Naive thymus-derived CD8-positive, alpha-beta T cell (primary cell): ENCODE measurements around the gene KRTAP5-2. TPM values are rescaled to one million over a fixed set of nuclear protein-coding genes. Genes with fewer than 3 reads are reported as not detected.

Source experiments
- ATAC-seq, 2 donors: fragments of 150-1000 bp; cut with Tn5 transposase in 1 of 2; sonication (Bioruptor Pico), chemical (Tn5 transposase) in 1 of 2; 1 replicate in 1 of 2; 2 replicates in 1 of 2; pipeline ENCODE4 v1.10.0; 2021; ENCODE audit warnings: mild to moderate bottlenecking in 2 of 2, moderate library complexity in 2 of 2
- POLR2A ChIA-PET: fragments of 350-600 bp; sonication (Branson Sonifier 250); formaldehyde crosslinking; loops from one replicate; lab custom pipeline; 2021; ENCODE audit warnings: antibody characterized with exemption; lab: Charles Lee
- DNase-seq, 10 donors: peaks; one replicate each; pipeline versions ENCODE4 v3.0.0 to v3.0.0-alpha.2; 2020 to 2022
- H3K27ac Mint-ChIP-seq, 10 donors: one replicate each; pipeline ENCODE4 v1.8.0; 2020 to 2022; ENCODE audit warnings: mild to moderate bottlenecking in 10 of 10, mixed read lengths in 10 of 10, moderate library complexity in 4 of 10, inconsistent platforms in 1 of 10
- H3K27me3 Mint-ChIP-seq, 5 donors: one replicate each; pipeline ENCODE4 v1.8.0; 2021 to 2022; ENCODE audit warnings: mixed read lengths in 5 of 5
- H3K36me3 Mint-ChIP-seq, 3 donors: one replicate each; pipeline ENCODE4 v1.8.0; 2020 to 2022; ENCODE audit warnings: mixed read lengths in 3 of 3, mild to moderate bottlenecking in 2 of 3, inconsistent platforms in 1 of 3
- H3K4me1 Mint-ChIP-seq, 4 donors: one replicate each; pipeline ENCODE4 v1.8.0; 2021 to 2022; ENCODE audit warnings: mixed read lengths in 4 of 4
- H3K4me3 Mint-ChIP-seq, 10 donors: one replicate each; pipeline ENCODE4 v1.8.0; 2020 to 2022; ENCODE audit warnings: mild to moderate bottlenecking in 10 of 10, mixed read lengths in 10 of 10, moderate library complexity in 6 of 10, inconsistent platforms in 1 of 10
- H3K9me3 Mint-ChIP-seq, 9 donors: one replicate each; pipeline ENCODE4 v1.8.0; 2020 to 2022; ENCODE audit warnings: mixed read lengths in 9 of 9, mild to moderate bottlenecking in 3 of 9, inconsistent platforms in 1 of 9, moderate library complexity in 1 of 9
- polyA plus RNA-seq, 3 donors: library from polyadenylated mRNA; unstranded; fragments of 300-500 nt; fragmentation: Illumina TruSeq; gene quantifications; one replicate each; pipeline ENCODE4 v1.2.3, GENCODE V29; 2021
- total RNA-seq, 8 experiments: library from RNA in 2 of 8; stranded (reverse) in 2 of 8; gene quantifications; one replicate each; pipeline ENCODE4 v1.2.3 and lab custom pipeline; 2021 to 2026

KRTAP5-2 gene
- total and polyA plus RNA-seq, 5 experiments from 2014 or later = not detected

DNA sequence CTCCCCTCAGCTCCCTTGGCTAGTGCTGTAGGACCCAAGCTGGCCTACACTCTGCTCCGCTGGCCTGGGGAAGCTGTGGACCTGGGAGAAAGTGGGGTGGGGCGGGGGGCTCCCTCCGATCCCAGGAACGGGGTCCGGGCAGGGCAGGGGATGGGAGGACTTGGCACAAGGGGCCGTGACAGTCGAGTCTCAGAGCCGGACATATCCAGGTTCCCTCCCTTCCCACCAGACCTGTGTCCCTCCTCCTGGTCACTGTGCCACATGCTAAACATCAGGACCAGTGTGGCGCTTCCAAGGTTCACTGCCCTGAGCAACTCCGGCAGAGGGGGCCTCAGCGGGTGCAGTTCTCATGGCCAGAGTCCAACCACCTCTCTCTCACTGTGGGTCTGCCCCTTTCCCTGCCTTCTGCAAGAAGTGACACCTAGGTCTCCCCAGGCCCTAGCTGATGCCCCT is 28.1 kb downstream of the KRTAP5-2 start:
- ATAC-seq (no peak), DNase-seq (peak in 1 of 10 donors; percentile 44)
- Mint-ChIP-seq H3K9me3 (no peaks in the 10 kb centered on the region), H3K36me3 (peaks cover 0 to 3% (median 0%) of the 10 kb centered on the region in 3 donors), H3K27ac (peak overlapping the region in 8 of 10 donors; percentile 43 to 92 (median 84)), H3K27me3 (peaks cover 0 to 3% (median 0%) of the 10 kb centered on the region in 5 donors), H3K4me3 (peak overlapping the region; percentile 14 to 93 (median 72)), H3K4me1 (peaks cover 13 to 34% (median 23%) of the 10 kb centered on the region in 4 donors)
- POLR2A ChIA-PET = interaction anchor here (0.7 to 1.7 kb wide), 4 partner anchors 9 to 24 kb away, joined by 3 to 5 read pairs (median 4); no protein-coding TSS in a partner anchor

DNA sequence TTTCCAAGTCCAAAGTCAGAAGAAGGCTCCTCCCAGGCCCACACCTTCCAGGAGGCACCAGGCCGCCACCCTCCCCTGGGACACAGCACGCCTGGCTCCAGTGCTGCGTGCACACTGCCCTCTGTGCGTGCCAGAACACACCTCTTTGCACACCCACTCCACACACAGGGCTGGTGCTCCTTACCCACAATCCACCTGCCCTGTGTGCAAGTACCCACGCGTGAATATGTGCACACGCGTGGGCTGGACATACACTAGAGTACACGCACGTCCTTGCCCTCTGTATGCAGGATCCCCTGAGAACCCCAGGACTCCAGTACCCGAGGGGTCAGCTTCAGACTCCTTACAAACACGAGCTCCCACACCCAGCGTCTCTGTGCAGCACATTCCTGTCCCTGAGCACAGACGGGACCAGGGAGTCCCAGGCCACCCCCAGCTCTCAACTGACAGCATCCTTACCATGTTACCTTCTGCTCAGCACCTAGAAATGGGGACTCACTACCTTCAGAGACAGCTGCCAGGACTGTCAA is 28.8 kb downstream of the KRTAP5-2 start:
- DNase-seq = peak in 1 of 10 donors; percentile 54
- H3K27ac Mint-ChIP-seq = peak overlapping the region in 9 of 10 donors; percentile 54 to 92 (median 83)
- POLR2A ChIA-PET = interaction anchor here (1.0 to 1.7 kb wide), 3 partner anchors 11 to 23 kb away, joined by 3 to 5 read pairs (median 4); no protein-coding TSS in a partner anchor
- no peaks in the 10 kb centered on the region for H3K9me3 Mint-ChIP-seq
- peaks cover 0 to 3% (median 0%) of the 10 kb centered on the region in 3 donors for H3K36me3 Mint-ChIP-seq
- H3K4me1 Mint-ChIP-seq = peaks cover 13 to 34% (median 23%) of the 10 kb centered on the region in 4 donors
- ATAC-seq = no peak
- peak overlapping the region in 9 of 10 donors; percentile 21 to 79 (median 60) for H3K4me3 Mint-ChIP-seq
- H3K27me3 Mint-ChIP-seq = peaks cover 0 to 3% (median 0%) of the 10 kb centered on the region in 5 donors

DNA sequence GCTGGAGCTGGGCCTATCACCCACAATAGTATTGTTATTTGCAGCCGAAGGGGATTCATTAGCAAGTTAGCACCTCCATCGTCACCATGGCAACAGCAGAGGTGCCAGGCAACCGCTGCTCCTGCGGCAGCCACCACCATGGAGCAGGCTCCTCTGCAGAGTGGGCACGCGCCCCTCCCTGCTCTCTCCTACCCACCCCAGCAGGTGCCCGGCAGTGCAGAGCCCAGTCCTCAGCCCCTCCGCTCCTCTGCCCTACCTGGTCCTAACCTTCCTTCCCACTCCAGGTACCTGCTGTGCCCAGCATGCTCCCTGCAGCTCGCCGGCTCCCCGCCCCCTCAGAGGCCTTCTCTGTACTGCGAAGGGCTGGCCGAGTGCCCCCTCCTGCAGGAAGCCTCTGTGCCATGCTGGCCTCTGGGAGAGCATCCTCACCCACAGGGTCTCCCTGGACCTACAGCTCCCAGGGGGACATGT is 29.6 kb downstream of the KRTAP5-2 start:
- Mint-ChIP-seq H3K9me3 (no peaks in the 10 kb centered on the region), H3K4me3 (peak overlapping the region in 3 of 10 donors; percentile 19 to 53 (median 45)), H3K4me1 (peaks cover 10 to 29% (median 18%) of the 10 kb centered on the region in 4 donors), H3K36me3 (peaks cover 0 to 3% (median 0%) of the 10 kb centered on the region in 3 donors), H3K27me3 (peaks cover 0 to 3% (median 0%) of the 10 kb centered on the region in 5 donors), H3K27ac (peak overlapping the region in 5 of 10 donors; percentile 41 to 92 (median 48))
- ATAC-seq (peak in 1 of 2 donors; percentile 7), DNase-seq (peak in 7 of 10 donors; percentile 39 to 70 (median 58))
- POLR2A ChIA-PET = no interaction called here

DNA sequence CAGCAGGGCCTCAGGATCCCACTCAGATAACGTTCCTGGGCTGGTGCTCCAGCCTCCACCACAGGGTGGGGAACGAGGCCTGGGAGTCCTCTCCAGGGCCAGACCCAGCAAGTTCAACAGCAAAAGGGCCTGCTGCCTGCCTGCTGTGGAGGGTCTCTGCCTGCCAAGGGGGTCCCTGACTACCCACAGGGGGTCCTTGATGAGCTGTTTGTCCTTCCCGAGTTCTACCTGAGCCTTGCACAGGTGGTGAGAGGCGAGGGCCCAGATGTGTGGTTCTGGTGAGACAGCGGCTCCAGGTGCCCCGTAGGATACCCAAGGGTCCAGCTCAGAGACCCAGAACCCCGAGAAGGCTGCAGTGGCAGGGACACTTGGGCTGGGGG is 30.4 kb downstream of the KRTAP5-2 start:
- H3K36me3 Mint-ChIP-seq = peaks cover 0 to 3% (median 0%) of the 10 kb centered on the region in 3 donors
- H3K27me3 Mint-ChIP-seq = peaks cover 0 to 3% (median 0%) of the 10 kb centered on the region in 5 donors
- POLR2A ChIA-PET = no interaction called here
- peak overlapping the region in 1 of 10 donors; percentile 38 for H3K4me3 Mint-ChIP-seq
- DNase-seq (peak in 1 of 10 donors; percentile 31), ATAC-seq (no peak)
- H3K4me1 Mint-ChIP-seq = peaks cover 7 to 27% (median 15%) of the 10 kb centered on the region in 4 donors
- no peaks in the 10 kb centered on the region for H3K9me3 Mint-ChIP-seq
- peak overlapping the region in 4 of 10 donors; percentile 11 to 92 (median 50) for H3K27ac Mint-ChIP-seq

DNA sequence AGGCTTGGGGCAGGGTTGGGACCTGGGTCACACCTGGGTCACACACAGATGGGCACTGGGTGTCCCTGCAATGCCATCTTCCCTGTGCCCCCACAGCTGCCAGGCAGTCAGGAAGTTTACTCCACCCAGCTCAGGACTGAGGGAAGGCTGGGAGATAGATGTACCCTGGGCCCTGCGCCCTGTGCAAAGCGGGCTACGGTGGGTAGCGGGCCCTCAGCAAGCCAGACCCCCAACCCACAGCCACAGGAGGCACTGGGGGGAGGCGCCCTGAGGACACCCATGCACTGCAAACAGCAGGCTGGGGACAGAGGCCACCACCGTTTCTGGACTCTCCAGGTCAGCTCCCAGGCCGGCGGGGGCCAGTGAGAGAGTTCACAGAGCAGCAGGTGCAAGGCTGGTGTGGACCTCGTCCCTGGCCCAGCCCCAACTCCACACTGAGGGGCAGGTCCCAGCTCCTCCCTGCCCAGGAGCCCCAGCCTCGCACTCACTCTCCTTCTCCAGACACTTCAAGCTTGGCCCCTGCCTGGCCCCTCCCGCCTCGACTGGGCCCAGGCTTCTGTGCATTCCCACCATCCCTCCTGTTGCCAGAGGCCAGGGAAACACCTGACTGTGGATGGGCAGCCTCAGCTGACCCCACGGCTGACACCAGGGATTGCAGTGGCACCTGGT is 30.9 kb downstream of the KRTAP5-2 start:
- no peak for ATAC-seq
- H3K4me1 Mint-ChIP-seq = peaks cover 7 to 27% (median 15%) of the 10 kb centered on the region in 4 donors
- peaks cover 0 to 3% (median 0%) of the 10 kb centered on the region in 3 donors for H3K36me3 Mint-ChIP-seq
- H3K27ac Mint-ChIP-seq = peak overlapping the region in 3 of 10 donors; percentile 40 to 92 (median 79)
- POLR2A ChIA-PET = no interaction called here
- peak overlapping the region in 2 of 10 donors; percentile 43 to 45 for H3K4me3 Mint-ChIP-seq
- H3K27me3 Mint-ChIP-seq = peaks cover 0 to 3% (median 0%) of the 10 kb centered on the region in 5 donors
- DNase-seq = peak in 1 of 10 donors; percentile 54
- H3K9me3 Mint-ChIP-seq = no peaks in the 10 kb centered on the region

DNA sequence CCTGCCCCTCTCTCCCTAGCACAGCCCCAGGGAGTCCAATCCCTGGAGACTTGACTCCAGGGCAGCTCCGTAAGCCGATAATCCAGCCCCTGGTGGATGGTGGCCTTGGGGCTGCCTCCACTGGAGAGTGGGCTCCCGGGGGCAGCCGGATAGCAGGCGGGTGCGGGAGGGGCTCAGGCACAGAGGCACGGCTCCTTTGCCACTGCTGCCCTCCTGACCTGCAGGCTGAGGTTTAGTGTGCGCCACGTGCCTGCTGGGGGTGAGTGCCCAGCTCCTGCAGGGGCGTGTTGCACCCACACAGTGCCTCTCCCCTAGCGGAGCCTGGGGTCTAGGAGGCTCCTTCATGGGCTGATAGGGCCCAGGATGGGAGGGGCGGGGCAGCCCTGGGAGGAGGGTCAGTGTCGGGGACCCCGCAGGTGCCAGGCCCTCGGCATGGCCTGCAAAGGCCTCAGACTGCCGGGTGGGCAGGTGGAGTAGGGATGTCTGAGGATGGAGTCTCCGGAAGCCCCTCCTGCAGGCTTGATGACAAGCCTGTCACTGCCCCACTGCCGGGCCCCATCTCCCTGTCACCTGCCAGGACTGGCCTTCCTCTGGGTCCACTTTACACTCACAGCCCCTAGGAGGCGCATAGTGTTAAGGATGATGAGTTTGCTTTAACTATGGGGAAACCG is 31.6 kb downstream of the KRTAP5-2 start:
- peak overlapping the region in 2 of 10 donors; percentile 43 to 45 for H3K4me3 Mint-ChIP-seq
- peaks cover 0 to 3% (median 0%) of the 10 kb centered on the region in 5 donors for H3K27me3 Mint-ChIP-seq
- DNase-seq (peak in 1 of 10 donors; percentile 51), ATAC-seq (no peak)
- POLR2A ChIA-PET = interaction anchor here (1.0 kb wide), 1 partner anchor 27 kb away, joined by 3 read pairs; no protein-coding TSS in a partner anchor
- H3K9me3 Mint-ChIP-seq = no peaks in the 10 kb centered on the region
- peak overlapping the region in 2 of 10 donors; percentile 40 to 79 for H3K27ac Mint-ChIP-seq
- peaks cover 7 to 27% (median 15%) of the 10 kb centered on the region in 4 donors for H3K4me1 Mint-ChIP-seq
- H3K36me3 Mint-ChIP-seq = peaks cover 0 to 3% (median 0%) of the 10 kb centered on the region in 3 donors

DNA sequence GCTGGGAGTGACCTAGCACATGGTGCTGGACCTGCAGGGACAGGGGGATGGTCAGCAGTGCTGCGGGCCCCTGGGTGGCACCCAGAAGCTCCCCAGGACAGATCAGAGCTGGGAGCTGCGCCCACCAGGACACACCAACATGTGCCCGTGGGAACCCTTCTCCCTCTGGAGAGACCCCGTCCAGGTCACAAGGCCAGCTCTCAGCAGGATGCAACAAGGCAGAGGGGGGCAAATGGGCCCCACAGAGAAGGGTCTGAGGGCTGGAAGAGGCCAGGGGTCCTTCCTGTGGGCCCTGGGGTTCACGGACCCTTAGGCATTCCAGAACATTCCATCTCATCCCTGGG is 32.2 kb downstream of the KRTAP5-2 start:
- ATAC-seq = no peak
- H3K4me3 Mint-ChIP-seq = no peak overlapping the region
- peaks cover 0 to 3% (median 0%) of the 10 kb centered on the region in 5 donors for H3K27me3 Mint-ChIP-seq
- H3K36me3 Mint-ChIP-seq = peaks cover 0 to 3% (median 0%) of the 10 kb centered on the region in 3 donors
- H3K9me3 Mint-ChIP-seq = no peaks in the 10 kb centered on the region
- H3K27ac Mint-ChIP-seq = peak overlapping the region in 1 of 10 donors; percentile 79
- POLR2A ChIA-PET = interaction anchor here (1.0 to 1.8 kb wide), 2 partner anchors 10 to 26 kb away, joined by 3 to 4 read pairs; no protein-coding TSS in a partner anchor
- H3K4me1 Mint-ChIP-seq = peaks cover 7 to 27% (median 15%) of the 10 kb centered on the region in 4 donors
- peak in 1 of 10 donors; percentile 61 for DNase-seq

DNA sequence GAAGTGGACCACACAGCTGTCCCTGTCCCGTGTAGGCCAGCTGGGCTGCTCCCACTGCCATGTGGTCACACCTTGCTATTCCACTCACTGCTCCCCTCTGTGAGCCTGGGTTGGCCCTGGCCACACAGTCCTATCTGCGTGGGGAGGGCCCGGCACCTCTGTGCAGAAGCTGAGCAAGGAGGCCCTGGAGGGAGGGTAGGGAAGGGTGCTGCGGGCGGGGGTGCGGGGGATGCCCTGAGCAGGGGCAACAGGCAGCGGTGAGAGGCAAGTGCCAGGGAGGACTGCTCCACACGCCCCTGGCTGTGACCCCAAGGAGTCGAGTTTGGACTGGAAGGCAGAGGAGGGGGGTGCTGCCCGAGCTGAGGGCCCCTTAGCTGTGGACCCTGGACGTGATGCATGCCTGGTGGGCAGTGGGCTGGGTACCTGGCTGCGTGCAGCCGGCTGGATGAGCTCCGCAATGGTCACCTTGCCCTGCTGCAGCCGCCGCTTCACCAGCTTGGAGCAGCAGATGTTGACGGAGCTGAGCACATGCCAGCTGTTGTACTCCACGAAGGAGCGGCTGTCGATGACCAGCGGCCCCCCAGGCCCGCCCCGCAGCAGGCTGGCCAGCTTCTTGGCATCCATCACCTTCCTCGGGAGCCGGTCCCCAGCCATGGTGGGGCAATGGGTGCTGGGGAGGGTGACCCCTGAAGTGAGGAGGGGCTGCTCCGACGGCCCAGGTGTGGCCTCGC is 32.8 kb downstream of the KRTAP5-2 start:
- POLR2A ChIA-PET = interaction anchor here (1.0 to 1.8 kb wide), 2 partner anchors 9 to 26 kb away, joined by 3 to 4 read pairs; no protein-coding TSS in a partner anchor
- peaks cover 7 to 22% (median 15%) of the 10 kb centered on the region in 4 donors for H3K4me1 Mint-ChIP-seq
- no peak for ATAC-seq
- H3K9me3 Mint-ChIP-seq = no peaks in the 10 kb centered on the region
- peak overlapping the region in 2 of 10 donors; percentile 40 to 79 for H3K27ac Mint-ChIP-seq
- peak in 1 of 10 donors; percentile 53 for DNase-seq
- H3K27me3 Mint-ChIP-seq = peaks cover 0 to 3% (median 0%) of the 10 kb centered on the region in 5 donors
- H3K4me3 Mint-ChIP-seq = peak overlapping the region in 1 of 10 donors; percentile 45
- peaks cover 0 to 3% (median 0%) of the 10 kb centered on the region in 3 donors for H3K36me3 Mint-ChIP-seq

DNA sequence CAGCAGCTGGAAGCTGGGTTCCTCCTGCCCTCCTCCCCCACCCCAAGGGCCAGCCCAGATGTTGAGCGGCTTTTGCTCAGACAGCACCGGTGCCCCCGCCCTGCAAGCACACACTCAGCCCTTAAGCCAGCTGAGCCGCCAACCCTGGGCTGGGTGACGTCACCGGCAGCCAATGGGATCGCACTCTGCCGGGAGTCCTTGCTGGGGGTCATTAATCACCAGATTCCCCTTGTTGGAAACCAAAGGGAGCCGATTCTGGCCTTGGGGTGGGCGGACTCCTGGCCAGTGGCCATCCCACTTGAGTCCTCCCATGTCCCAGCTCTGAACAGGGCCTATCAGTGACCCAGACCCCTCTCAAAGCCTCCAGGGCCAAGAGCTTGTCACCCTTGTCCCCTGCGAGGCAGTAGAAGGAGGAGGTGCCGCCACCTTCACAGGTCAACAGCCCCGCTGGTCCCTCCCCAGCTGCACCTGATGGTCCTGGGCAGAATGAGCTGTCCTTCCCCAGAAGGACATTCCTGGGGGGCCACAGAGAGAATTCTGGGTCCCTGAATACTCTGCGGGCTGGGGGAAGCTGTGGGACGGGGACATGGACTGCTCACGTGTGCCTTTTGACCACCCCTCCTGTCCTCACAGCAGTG is 33.4 kb downstream of the KRTAP5-2 start:
- ATAC-seq = peak in 1 of 2 donors; percentile 13
- POLR2A ChIA-PET = interaction anchor here (1.8 kb wide), 1 partner anchor 9 kb away, joined by 4 read pairs; no protein-coding TSS in a partner anchor
- peak in 1 of 10 donors; percentile 35 for DNase-seq
- Mint-ChIP-seq H3K27me3 (peaks cover 0 to 2% (median 0%) of the 10 kb centered on the region in 5 donors), H3K27ac (peak overlapping the region in 2 of 10 donors; percentile 40 to 79), H3K4me1 (peaks cover 7 to 15% (median 12%) of the 10 kb centered on the region in 4 donors), H3K9me3 (no peaks in the 10 kb centered on the region), H3K4me3 (peak overlapping the region in 1 of 10 donors; percentile 45), H3K36me3 (peaks cover 0 to 3% (median 0%) of the 10 kb centered on the region in 3 donors)

DNA sequence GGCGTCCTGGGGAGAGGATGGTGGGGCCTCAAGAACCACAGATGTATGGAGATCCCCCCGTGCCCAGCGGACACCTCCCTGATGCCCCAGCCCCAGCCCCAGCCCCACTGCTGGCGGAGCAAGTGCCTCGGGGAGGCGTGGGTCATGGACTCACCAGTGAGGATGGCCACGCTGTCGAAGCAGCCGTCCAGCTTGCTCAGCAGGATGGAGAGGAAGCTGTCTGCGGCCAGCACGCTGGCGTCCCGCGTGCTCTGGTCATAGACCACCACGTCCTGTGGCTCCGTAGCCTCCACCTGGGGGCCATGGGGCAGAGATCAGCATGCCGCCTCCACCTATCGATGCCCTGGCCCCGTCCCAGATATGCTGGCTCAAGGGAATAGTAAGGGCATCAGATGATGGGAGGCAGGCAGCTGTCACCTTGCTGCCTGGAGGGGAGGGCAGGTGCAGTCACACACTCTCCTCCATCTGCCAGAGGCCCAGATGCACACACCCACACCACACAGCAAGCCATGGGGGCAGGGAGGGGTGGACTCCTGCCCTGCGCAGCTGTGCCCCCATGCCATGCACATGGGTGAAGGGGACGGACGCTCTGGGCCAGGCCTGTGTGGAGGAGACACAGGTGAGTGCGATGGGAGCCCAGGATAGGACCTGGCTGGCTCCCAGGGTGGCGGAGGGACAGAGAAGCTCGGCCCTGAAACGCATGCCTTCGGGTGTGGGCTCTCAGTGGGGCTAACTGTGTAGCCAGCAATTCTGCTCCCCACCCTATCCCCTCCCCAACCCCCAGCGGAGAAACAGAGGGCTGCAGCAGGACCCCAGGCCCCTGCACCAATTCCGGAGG is 34.2 kb downstream of the KRTAP5-2 start:
- Mint-ChIP-seq H3K27me3 (peaks cover 0 to 2% (median 0%) of the 10 kb centered on the region in 5 donors), H3K36me3 (peaks cover 0 to 3% (median 0%) of the 10 kb centered on the region in 3 donors), H3K4me3 (no peak overlapping the region), H3K9me3 (no peaks in the 10 kb centered on the region), H3K27ac (peak overlapping the region in 3 of 10 donors; percentile 59 to 70 (median 61)), H3K4me1 (peaks cover 2 to 8% (median 5%) of the 10 kb centered on the region in 4 donors)
- ATAC-seq (no peak), DNase-seq (peak in 1 of 10 donors; percentile 60)
- POLR2A ChIA-PET = interaction anchor here (1.8 kb wide), 1 partner anchor 8 kb away, joined by 4 read pairs; no protein-coding TSS in a partner anchor
